Astrocyte of the spinal cord (primary cell): Measurements from ENCODE around the gene EPC1.

ENCODE experiments used
- DNase-seq: peaks from one replicate; pipeline ENCODE4 v3.0.0; 2011; ENCODE audit warnings: low read depth, low spot score
- H3K4me3 ChIP-seq: 2 replicates; pipeline ENCODE4 v1.5.1; 2011; ENCODE audit warnings: low read depth, mild to moderate bottlenecking, low read length, moderate library complexity
- CTCF ChIP-seq: IDR thresholded peaks from 2 replicates; pipeline ENCODE4 v1.5.1; 2012; ENCODE audit warnings: low read depth, mild to moderate bottlenecking, low read length, inconsistent platforms
- in situ Hi-C: cut with HindIII; loops from 2 replicates; pipeline ENCODE4 v1.10.0; 2017; ENCODE audit warnings: low sequenced_read_pairs

Gene EPC1

GRCh38 chr10:32327364-32327691 lies 19.6 kb downstream of the EPC1 start:
- H3K4me3 ChIP-seq = no peak overlapping the region
- TF ChIP-seq CTCF = no peak
- in situ Hi-C loops = no loop called here
- no peak for DNase-seq

- no peak for TF ChIP-seq CTCF
- H3K4me3 ChIP-seq = no peak overlapping the region
- in situ Hi-C loops = no loop called here
- DNase-seq = no peak
Measured at GRCh38 chr10:32326680-32327363, 20.1 kb downstream of the EPC1 start.

- H3K4me3 ChIP-seq = no peak overlapping the region
- in situ Hi-C loops = no loop called here
- no peak for DNase-seq
- TF ChIP-seq CTCF = no peak
Measured at GRCh38 chr10:32326119-32326518, 20.8 kb downstream of the EPC1 start.

- H3K4me3 ChIP-seq = no peak overlapping the region
- DNase-seq = no peak
- in situ Hi-C loops = no loop called here
- no peak for TF ChIP-seq CTCF
Measured at GRCh38 chr10:32323051-32323450, 23.9 kb downstream of the EPC1 start.

- no peak overlapping the region for H3K4me3 ChIP-seq
- in situ Hi-C loops = no loop called here
- DNase-seq = no peak
- TF ChIP-seq CTCF = no peak
Measured at GRCh38 chr10:32321016-32321631, 25.8 kb downstream of the EPC1 start.

GRCh38 chr10:32318476-32318896 lies 28.5 kb downstream of the EPC1 start:
- no peak for TF ChIP-seq CTCF
- no peak overlapping the region for H3K4me3 ChIP-seq
- DNase-seq = no peak
- in situ Hi-C loops = no loop called here
